RKO (cell line): ENCODE data around the gene RCOR1.

Source experiments
- DNase-seq: peaks from one replicate; pipeline ENCODE4 v3.0.0-alpha.2; 2016; ENCODE audit warnings: low spot score

RCOR1 gene

DNA sequence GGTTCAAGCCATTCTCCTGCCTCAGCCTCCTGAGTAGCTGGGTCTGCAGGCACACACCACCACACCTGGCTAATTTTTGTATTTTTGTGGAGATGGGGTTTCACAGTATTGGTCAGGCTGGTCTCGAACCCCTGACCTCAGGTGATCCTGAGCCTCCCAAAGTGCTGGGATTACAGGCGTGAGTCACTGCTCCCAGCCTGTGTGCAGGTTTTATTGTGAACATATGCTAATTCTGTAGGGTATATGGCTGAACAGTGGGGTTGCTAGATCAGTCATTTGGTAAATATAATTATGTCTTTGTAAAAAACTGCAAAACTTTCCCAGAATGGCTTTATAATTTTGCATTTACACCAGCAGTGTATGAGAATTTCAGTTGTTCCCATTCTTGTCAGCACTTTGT lies 85.9 kb downstream of the RCOR1 start:
- DNase-seq, result no peak

- DNase-seq, result no peak
These were observed 91.2 kb downstream of the RCOR1 start for GRCh38 chr14:102683399-102684297.

DNA sequence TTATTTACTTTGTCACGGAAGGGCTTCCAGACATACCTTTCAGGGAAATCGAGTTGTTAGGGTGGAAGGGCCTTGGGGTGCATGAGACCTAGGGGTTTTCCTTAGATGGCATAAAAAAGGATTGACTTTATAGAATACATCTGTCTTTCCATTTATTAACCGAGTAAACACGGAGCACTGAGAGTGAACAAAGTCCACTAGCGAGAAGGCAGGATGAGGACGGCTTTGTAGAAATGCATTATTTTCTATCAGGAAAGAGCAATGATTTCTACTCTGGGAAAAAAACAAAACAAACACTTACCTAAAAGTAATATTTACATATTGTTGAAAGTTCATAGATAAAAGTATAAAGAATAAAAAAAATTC lies 91.8 kb downstream of the RCOR1 start:
- DNase-seq, result no peak

DNA sequence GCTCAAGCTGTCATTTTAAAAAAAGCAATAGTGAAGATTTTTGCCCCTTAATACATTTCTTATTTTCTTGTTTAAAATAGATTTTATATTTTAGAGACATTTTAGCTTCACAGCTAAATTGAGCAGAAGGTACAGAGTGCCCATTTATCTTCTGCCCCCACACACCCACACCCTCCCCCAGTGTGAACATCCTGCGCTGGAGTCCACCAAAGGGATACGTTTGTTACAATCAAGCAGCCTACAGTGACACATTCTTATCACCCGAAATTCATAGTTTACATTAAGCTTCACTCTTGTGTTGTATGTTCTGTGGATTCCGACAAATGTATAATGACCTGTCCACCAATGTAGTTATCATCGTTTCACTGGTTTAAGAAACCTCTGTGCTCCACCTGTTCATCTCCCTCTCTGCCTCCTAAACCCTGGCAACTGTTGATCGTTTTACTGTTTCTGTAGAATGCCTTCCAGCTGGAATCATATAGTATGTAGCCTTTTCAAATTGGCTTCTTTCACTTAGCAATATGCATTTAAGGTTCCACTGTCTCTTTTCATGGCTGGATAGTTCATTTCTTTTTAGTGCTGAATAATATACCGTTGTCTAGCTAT lies 93.8 kb downstream of the RCOR1 start:
- no peak for DNase-seq

DNA sequence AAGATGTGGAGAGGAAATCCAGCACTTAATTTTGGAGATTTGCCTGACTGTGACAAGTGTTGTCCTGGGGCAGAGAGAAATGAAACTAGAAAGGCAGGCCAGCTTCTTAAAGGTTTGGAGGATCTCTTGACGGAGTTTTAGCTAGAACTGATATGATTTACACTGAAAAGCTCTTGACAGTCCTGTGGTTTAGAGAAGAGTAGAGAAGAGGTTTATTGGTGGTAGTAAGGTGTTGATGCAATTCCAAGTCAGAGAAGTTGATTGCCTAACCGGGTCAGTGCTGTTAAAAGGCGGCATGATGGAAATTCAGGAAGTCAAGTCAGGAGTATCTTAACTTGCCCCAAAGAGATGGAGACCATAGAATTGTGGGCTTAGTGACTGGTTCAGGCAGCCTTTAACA lies 95.8 kb downstream of the RCOR1 start:
- DNase-seq, result no peak

- no peak for DNase-seq
These were observed 98.2 kb downstream of the RCOR1 start for GRCh38 chr14:102690509-102691286.

DNA sequence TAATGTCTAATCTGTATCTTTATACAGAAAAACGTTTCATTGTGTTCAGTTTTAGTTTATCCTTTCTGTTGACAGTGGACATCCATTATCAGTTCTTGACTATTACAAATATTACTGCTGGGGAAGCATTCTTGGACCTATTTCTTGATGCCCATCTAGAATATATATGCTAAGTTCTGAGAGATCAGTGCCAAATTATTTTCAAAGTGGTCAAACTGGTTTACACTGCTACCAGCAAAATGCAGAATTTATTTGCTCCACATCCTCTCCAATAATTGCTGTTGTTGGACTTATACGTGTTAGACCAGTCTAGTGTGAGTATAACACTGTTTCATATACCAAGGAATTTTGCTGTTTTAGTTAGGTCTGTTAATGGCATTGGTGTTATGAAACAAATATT lies 99.3 kb downstream of the RCOR1 start:
- no peak for DNase-seq

DNA sequence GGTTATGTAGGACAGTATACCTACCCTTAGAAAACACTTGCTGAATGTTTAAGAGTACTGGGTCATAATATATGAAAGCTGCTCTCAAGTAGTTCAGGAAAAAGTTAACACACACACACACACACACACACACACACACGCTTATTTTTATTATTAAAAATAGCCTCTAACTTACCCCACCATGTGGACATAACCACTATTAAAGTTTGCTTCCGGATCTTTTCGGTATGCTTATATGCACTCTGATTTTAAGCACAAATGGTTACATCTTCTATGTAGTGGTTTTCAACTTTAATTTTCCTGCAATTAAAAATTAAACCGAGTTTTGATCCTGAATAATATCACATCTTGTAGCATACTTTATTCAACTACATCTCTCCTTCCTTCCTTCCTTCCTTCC lies 99.9 kb downstream of the RCOR1 start:
- no peak for DNase-seq

- DNase-seq, result no peak
These were observed 100.7 kb downstream of the RCOR1 start for GRCh38 chr14:102693006-102693755.

DNA sequence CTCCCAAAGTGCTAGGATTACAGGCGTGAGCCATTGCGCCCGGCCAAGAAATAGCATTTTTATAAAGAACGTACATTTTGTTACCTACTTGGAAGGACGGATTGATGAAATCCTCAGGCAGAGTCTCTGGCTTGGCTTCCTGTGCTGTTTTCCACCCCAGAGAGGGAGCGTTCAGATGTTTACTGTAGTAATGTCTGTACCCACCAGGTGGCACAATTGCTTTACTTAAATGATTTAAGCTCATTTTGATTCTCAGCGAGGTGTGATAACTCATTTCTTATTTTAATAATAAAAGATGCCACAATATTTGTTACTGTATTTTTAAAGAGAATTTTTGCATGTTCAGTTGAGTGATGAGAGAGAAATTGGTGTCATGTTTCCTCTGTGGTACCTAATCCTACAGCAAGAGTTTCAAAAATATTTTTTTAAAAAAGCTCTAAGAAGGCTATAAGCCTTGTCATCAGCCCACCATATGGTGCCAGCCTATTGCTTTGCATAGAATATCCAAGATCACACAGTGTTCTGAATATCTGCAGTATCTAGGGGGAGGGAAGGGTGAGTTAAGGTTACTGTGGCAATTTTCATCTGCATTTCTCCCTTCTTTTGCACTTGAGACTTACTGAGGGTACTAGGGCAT lies 102.2 kb downstream of the RCOR1 start:
- DNase-seq, result peak; percentile 77

DNA sequence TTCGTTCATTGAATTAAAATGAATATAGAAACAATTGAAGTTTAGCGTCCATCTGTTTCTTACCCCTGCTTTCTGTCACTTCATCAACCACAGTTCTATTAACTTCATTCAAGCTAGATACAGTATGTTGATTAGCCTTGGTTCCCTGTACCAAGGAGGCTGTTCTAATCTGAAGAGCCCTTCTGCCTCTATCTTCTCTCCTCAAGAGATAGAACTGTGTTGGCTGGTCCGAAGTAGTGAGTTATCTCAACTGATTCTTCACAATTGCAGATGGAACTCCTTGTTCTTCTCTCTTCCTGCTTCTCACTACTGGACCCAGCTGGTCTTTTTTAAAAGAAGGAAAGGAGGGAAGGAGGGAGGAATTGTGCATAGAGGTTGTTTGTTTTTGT lies 102.7 kb downstream of the RCOR1 start:
- no peak for DNase-seq

DNA sequence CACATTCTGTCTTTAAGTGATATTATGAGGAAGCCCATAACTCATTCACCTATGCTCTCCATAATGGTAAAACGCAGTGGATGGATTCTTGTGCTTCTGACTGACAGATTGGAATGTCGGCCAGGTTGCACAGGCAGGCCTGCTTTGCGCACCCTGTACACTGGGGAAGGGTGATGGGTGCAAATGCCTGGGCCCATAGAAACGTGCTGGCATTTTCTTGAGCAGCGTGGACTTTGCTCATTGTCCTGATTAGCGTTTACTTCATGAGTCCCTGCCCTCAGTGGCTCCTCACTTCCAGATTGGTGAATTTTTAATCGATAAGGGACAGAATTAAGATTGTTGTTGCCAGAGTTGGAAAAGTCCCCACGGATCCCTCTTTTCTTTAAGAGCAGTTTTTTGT lies 103.9 kb downstream of the RCOR1 start:
- no peak for DNase-seq

- DNase-seq, result no peak
These were observed 104.5 kb downstream of the RCOR1 start for GRCh38 chr14:102696856-102697495.

GRCh38 chr14:102697501-102697900 lies 105.1 kb downstream of the RCOR1 start:
- DNase-seq, result no peak

- DNase-seq, result no peak
These were observed 107.1 kb downstream of the RCOR1 start for GRCh38 chr14:102699416-102700110.

DNA sequence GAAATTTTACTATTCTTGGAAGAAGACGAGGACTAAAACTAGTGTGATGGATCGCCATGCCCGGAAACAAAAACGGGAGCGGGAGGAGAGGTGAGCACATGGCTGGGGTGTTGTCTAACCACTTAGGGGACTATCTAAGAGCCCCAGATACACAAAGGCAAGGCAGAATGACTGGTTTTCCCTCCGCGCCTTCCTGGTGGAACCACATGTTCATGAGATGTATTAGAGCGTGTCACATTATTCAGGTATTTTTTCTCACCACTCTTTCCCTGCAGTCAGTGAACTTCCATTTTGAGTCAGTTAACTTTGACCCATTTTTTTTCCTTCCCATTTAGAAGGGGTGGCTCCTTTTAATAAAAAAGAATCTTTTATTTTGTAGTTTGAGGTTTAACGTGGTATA lies 116.0 kb downstream of the RCOR1 start:
- DNase-seq, result no peak

GRCh38 chr14:102711207-102711606 lies 118.8 kb downstream of the RCOR1 start:
- DNase-seq, result no peak

- DNase-seq, result no peak
These were observed 119.5 kb downstream of the RCOR1 start for GRCh38 chr14:102711946-102712345.

DNA sequence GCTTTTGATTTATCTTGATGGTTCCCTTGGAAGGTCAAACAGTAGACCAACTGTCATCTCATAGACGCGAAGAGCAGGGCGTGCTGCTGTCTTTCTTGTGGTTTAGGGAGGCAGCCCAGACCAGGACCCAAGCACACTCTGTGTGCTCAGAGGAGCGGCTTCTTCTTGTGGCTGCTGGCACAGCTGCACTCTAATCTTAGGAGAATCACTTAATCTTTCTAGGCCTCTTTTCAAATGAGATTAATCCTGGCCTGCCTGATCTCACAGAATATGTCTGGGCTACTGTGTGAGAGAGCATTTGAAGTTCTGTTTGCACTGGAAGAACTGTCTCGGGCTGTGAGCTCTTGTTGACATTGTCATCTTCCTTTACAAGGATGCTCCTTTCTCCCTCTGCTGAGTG lies 124.8 kb downstream of the RCOR1 start:
- DNase-seq, result no peak

DNA sequence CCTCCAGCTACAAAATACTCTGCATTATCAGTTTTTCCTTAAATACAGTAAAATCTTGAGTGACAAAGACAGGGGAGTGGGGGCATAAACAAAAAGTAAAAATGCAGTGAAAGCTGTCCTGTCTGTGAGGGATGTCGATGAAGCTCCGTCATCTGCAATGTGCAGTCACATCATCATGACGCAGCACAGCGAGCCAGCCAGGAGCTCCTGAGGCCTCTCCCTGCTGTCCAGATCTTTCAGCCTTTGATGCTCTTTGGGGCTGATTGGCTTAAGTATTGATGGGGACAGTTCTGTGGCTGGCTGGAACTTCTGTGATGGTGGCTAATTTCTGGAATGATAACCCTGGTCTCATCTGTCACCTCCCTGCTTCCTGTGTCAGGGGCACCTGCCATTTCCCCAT lies 130.2 kb downstream of the RCOR1 start:
- DNase-seq, result no peak

DNA sequence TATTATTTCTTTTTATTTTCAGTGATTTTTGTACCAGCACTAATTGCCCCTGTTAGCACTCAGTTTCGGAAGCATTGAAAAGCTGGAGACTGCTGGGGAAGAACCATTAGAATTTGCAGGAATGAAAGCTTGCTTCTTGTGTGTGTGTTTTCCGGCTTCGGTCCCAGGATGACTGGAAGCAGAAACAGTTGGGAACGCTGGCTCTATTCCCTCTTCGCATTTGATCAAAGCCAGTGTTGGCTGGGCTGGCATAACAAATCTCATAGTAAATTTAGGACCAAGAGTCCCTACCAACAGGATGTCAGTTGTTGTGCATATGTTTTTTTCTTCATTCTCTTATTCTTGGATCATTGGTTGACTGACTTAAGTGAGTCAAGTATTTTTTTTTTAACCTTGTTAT lies 131.2 kb downstream of the RCOR1 start:
- DNase-seq, result no peak
